ENCODE measurements around the gene SLC17A2.
"Not testable (repeated sequence)": the region's sequence is repeated elsewhere in the genome, so short reads cannot be mapped to it uniquely, and the experiment has no call there.

Gene SLC17A2

GRCh38 chr6:25951296-25952032 lies 21.0 kb upstream of the SLC17A2 start:
- no peak for DNase-seq (ENCODE audit: low spot score)

GRCh38 chr6:25950297-25950696 lies 19.8 kb upstream of the SLC17A2 start:
- no peak for DNase-seq (ENCODE audit: low spot score)

DNA sequence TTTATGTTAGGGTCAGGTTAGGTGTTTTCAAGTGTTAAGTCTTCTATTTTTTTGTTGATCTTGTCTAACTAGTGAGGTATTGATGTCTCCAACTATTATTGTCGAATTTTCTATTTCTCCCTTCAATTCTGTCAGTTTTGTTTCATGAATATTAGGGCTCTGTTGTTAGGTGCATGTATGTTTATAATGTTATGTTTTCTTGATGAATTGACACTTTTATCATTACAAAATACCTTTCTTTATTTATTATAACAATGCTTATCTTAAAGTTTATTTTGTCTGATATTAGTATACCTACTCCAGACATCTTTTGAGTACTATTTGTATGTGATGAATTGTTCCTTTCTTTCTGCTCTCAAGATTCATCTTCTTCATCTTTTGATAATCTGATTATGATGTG lies 19.2 kb upstream of the SLC17A2 start:
- no peak for DNase-seq (ENCODE audit: low spot score)

GRCh38 chr6:25947492-25947891 lies 17.0 kb upstream of the SLC17A2 start:
- DNase-seq (ENCODE audit: low spot score): not testable (repeated sequence)

DNA sequence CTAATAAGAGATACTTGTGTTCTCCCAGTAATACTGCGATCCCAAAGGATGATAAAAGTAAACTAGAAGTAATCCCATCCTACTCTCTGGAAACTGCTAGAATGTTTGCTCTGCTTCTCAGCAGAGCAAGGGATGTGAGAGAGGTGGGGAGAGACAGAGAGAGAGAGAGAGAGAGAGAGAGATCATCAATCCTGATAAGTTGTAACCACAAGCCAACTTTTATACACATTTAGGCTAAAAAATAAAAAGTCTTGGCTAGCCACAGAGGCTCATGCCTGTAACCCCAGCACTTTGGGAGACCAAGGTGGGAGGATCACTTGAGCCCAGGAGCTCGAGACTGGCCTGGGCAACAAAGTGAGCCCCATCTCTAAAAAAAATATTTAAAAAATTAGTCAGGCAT lies 16.1 kb upstream of the SLC17A2 start:
- DNase-seq (ENCODE audit: low spot score): no peak

DNA sequence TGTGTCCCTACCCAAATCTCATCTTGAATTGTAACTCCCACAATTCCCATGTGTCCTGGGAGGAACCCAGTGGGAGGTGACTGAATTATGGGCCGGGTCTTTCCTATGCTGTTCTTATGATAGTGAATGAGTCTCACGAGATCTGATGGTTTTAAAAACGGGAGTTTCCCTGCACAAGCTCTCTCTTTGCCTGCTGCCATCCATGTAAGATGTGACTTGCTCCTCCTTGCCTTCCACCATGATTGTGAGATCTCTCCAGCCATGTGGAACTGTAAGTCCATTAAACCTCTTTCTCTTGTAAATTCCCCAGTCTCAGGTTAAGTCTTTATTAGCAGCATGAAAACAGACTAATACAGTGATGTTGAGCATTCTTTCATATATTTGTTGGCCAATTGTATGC lies 15.2 kb upstream of the SLC17A2 start:
- not testable (repeated sequence) for DNase-seq (ENCODE audit: low spot score)

DNA sequence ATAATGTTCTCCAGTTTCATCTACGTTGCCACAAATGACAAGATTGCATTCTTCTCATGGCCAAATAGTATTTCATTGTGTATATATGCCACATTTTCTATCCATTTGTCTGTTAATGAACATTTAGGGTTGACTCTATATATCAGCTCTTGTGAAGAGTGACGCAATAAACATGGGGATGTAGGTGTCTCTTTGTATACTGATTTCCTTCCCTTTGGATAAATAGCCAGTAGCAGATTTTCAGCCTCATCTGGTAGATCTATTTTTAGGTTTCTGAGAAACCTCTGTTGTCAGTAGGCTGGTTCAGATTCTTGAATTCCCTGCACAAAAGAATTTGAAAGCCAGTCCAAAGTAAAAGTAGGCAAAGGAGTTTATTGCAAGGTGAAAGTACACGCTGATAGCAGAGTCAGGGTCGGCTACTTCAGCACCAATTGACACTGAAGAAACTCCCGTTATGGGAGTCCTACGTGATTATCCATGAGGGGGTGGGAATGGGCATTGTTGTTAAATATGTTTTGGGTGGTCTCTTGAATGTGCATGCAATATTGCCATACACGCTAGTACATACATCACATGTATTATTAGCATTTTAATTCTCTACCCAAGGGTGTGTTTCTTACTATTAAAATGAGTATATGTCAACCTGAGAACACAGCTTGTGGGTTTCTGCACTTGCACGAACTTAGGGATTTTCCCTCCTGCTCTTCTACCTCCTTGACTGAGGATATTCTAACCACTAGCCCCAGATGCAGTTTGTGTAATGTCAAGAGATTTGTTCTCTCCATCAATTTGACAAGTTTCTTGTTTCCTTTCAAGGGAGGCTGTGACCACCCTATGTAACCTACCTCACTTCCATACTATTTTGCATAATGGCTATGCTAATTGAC lies 14.4 kb upstream of the SLC17A2 start:
- no peak for DNase-seq (ENCODE audit: low spot score)

DNA sequence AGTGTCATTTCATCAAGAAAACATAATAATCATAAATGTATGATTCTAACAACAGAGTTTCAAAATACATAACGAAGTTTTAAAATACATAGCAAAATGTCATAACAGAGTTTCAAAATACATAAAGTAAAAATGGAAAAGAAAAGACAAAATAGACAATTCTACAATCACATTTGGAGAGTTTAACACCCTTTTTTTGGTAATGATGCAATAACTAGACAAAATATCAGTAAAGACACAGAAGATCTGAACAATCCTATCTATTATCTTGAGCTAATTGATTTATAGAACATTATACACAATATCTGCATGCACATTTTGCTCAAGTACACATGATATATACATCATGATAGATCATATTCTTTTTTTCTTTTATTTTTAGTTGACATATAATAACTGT lies 13.4 kb upstream of the SLC17A2 start:
- no peak for DNase-seq (ENCODE audit: low spot score)

DNA sequence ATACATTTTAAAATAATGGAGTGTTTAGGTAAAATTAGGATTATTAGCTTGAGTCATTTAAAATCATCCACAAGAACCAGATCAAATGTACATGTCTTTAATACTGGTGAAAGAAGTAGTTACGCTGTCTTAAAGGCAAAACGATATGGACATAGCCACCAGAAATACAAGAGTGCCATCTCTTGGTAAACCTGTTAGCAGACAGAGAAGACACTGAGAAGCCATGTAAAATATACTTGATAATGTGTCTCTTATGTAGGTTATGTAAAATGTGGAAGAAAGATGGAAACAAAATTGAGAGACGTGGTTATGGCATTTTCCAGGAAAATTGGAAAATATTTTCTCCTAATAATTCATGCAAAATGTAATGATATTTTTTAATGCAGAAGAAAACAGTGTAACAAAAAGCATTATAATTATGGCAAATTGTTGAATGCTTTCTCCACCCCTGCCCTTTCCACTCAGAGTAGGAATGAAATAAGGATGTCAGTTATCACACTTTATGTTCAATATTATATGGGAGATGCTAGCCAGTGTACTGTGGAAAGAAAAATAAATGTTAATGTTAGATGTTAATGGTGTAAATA lies 12.2 kb upstream of the SLC17A2 start:
- DNase-seq (ENCODE audit: low spot score): no peak

- DNase-seq (ENCODE audit: low spot score): no peak
These were observed 9.1 kb upstream of the SLC17A2 start for GRCh38 chr6:25939593-25939992.

GRCh38 chr6:25935953-25936352 lies 5.5 kb upstream of the SLC17A2 start:
- DNase-seq (ENCODE audit: low spot score): no peak

DNA sequence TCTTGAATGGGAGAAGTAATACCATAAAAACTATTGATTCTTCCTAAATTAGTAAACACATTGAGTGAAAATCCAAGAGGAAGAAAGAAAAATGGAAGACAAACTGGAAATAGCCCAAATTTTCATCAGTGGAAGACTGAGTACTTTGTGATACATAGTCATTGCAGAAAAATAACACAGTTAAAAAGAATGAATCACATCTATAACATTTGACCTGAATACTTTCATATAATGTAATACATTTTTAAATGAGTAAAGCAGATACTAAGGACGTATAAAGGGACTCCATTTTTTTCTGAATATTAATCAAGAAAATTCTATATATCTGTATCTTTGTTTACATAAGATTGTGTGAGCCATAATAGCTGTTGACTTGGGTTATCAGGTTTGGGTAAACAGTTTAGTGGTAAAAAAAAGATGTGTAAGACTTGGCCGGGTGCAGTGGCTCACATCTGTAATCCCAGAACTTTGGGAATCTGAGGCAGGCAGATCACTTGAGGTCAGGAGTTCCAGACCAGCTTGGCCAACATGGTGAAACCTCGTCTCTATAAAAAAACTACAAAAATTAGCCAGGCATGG lies 4.3 kb upstream of the SLC17A2 start:
- DNase-seq (ENCODE audit: low spot score): no peak

DNA sequence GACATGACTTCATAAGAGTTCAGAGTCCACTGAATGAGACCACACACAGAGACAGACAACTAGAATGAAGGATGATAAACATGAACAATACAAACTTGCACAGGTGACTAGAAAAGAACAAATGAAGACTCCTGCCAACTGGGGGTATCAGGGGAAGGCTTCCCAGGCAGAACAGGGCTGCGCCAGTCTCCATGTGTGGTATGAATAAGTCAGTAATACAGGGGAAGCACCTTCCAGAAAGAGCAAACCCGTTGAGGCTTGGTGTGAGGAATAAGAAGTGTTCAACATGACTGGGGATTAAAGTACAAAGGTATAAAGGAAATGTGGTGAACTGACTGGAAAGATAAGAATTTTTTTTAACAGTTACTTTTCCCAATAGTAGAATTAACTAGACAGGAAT lies 3.7 kb upstream of the SLC17A2 start:
- no peak for DNase-seq (ENCODE audit: low spot score)

GRCh38 chr6:25931411-25931709 lies 869 bp upstream of the SLC17A2 start:
- no peak for DNase-seq (ENCODE audit: low spot score)

DNA sequence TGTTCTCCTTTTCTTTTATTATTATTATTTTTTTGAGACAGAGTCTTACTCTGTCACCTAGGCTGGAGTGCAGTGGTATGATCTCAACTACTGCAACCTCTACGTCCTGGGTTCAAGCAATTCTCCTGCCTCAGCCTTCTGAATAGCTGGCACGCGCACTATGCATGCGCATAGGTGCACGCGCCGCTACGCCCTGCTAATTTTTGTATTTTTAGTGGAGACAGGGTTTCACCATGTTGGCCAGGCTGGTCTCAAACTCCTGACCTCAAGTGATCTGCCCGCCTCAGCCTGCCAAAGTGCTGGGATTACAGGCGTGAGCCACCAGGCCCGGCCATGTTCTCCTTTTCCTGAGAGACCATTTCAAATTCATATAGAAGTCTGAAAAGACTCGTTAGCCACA lies 706 bp downstream of the SLC17A2 start:
- not testable (repeated sequence) for DNase-seq (ENCODE audit: low spot score)

- no peak for DNase-seq (ENCODE audit: low spot score)
These were observed 1.7 kb downstream of the SLC17A2 start for GRCh38 chr6:25928562-25929324.

DNA sequence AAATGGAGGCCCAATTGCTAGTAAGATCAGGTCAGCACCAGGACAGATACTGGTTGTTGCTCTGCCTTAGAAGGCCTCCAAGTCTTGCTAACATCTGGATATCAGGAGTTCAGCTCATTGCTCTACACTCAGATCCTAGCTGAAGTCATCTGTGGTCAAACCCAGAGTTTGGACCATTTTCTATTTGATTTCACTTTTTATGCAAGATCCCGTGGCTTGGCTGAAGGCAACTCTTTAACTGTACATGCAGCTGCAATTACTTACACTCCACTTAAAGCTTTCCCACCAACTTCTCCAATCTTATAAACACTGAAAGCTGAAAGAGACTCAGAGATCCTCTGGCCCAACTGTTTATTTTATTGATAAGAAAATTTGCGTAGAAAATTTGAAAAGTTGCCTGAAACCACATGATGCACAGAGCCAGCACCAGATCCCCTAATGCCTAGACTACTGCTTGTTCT lies 2.7 kb downstream of the SLC17A2 start:
- no peak for DNase-seq (ENCODE audit: low spot score)

DNA sequence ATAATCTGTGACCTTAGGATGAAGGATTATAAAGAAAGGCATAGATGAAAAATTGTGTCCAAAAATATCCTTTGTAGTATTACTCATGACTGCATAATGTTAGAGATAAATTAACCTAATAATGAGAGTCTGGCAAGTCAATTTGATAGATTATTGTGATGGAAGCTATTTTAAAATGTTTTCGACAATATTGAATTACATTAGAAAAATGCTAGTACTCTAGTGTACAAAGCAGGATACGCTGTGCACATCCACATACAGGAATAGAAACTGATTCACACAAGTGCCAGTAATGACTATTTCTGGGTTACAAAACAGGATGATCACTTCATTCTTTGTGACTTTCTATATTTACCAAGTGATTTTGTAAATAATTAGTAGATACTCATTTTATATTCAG lies 3.3 kb downstream of the SLC17A2 start:
- DNase-seq (ENCODE audit: low spot score): no peak

DNA sequence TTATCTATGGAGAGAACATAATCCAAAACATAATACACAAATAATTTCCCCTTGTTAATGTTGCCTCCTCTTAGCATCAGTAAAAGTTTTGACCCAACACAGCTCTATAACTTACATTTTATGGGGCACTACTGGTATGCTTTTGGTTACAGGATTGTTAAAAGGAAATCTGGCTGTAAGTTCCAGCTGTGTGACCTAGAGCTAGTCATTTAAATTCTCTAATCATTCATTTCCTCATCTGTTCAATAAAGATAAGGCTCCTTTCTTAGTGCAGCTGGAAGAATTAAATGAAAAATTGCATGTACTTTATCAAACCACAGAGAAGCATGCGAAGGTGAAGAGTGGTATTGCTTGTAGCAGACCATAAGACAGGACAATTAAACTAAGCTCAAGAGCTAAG lies 4.6 kb downstream of the SLC17A2 start:
- no peak for DNase-seq (ENCODE audit: low spot score)

DNA sequence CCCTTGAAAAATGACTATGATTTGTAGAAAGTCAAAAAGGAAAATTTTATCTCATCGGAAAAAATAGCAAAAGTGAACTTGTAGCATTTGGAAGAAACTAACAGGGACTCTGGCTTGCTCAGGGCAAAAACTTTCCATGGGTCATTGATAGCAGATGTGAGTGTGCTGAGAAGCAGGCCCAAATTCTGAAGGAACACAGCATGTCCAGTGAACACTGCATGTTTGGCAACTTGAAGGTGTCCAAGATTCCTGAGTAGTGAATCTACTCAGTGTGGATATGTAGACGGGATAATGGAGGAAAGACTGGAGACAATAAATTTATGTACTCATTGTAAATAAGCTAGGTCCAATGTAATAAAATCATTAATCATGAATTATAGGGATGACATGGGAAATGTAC lies 8.2 kb downstream of the SLC17A2 start:
- DNase-seq (ENCODE audit: low spot score): no peak

- no peak for DNase-seq (ENCODE audit: low spot score)
These were observed 8.8 kb downstream of the SLC17A2 start for GRCh38 chr6:25921525-25922203.

Data from HuH-7.5 (cell line).